WTC11 (cell line): ENCODE results near the gene SLIT1. TPM values are rescaled to one million over a fixed set of nuclear protein-coding genes. Genes with fewer than 3 reads are reported as not detected.

ENCODE experiments used
- ATAC-seq: fragments of 200-7000 bp; cut with Tn5 transposase; 2 replicates; pipeline ENCODE4 v1.10.0; 2021; ENCODE audit warnings: mild to moderate bottlenecking, moderate library complexity
- CTCF ChIA-PET: fragments of 300-600 bp; sonication (Branson Sonifier 250); formaldehyde crosslinking; loops from one replicate; lab custom pipeline; 2021; ENCODE audit warnings: antibody characterized with exemption; lab: Charles Lee
- POLR2A ChIA-PET: fragments of 350-600 bp; sonication (Branson Sonifier 250); formaldehyde crosslinking; loops from one replicate; lab custom pipeline; 2021; ENCODE audit warnings: antibody characterized with exemption; lab: Charles Lee
- DNase-seq: peaks from one replicate; pipeline ENCODE4 v3.0.0; 2021; ENCODE audit warnings: low spot score
- H3K27ac Mint-ChIP-seq: 2 replicates; pipeline ENCODE4 v1.8.0; 2021; ENCODE audit warnings: mixed read lengths
- H3K27me3 Mint-ChIP-seq: 2 replicates; pipeline ENCODE4 v1.8.0; 2021; ENCODE audit warnings: low read depth, mild to moderate bottlenecking, moderate library complexity, mixed read lengths
- H3K36me3 Mint-ChIP-seq: 2 replicates; pipeline ENCODE4 v1.8.0; 2021; ENCODE audit warnings: mixed read lengths
- H3K4me1 Mint-ChIP-seq: 2 replicates; pipeline ENCODE4 v1.8.0; 2022; ENCODE audit warnings: mixed read lengths
- H3K4me3 Mint-ChIP-seq: 2 replicates; pipeline ENCODE4 v1.8.0; 2021; ENCODE audit warnings: mild to moderate bottlenecking, moderate library complexity, mixed read lengths
- H3K9me3 Mint-ChIP-seq: 2 replicates; pipeline ENCODE4 v1.8.0; 2021; ENCODE audit warnings: mixed read lengths
- AR ChIP-seq: fragments of 250-450 bp; sonication (Bioruptor Pico); IDR thresholded peaks from 2 replicates; pipeline ENCODE4 v1.9.0; 2021; ENCODE audit warnings: mild to moderate bottlenecking
- CTCF ChIP-seq: fragments of 200-600 bp; IDR thresholded peaks from 2 replicates; pipeline ENCODE4 v1.8.0; 2022; ENCODE audit warnings: antibody characterized with exemption
- EMX1 ChIP-seq: fragments of 250-450 bp; sonication (Bioruptor Pico); IDR thresholded peaks from 2 replicates; pipeline ENCODE4 v1.8.0; 2021; ENCODE audit warnings: mild to moderate bottlenecking
- FOXK1 ChIP-seq: sonication (generic); formaldehyde crosslinking; IDR thresholded peaks from 2 replicates; pipeline ENCODE4 v1.8.0; 2022; ENCODE audit warnings: mild to moderate bottlenecking, moderate library complexity, missing genetic modification reagents
- GTF2I ChIP-seq: fragments of 250-450 bp; sonication (Bioruptor Pico); conservative IDR thresholded peaks from 2 replicates; pipeline ENCODE4 v1.4.0; 2021; ENCODE audit warnings: mild to moderate bottlenecking
- HMGA2 ChIP-seq: fragments of 250-450 bp; sonication (Bioruptor Pico); IDR thresholded peaks from 2 replicates; pipeline ENCODE4 v1.4.0; 2021; ENCODE audit warnings: mild to moderate bottlenecking, moderate library complexity
- JUN ChIP-seq: sonication (generic); formaldehyde crosslinking; IDR thresholded peaks from 2 replicates; pipeline ENCODE4 v1.8.0; 2023; ENCODE audit warnings: mild to moderate bottlenecking, missing genetic modification reagents
- NFE2L1 ChIP-seq: sonication (generic); formaldehyde crosslinking; IDR thresholded peaks from 2 replicates; pipeline ENCODE4 v1.8.1; 2023; ENCODE audit warnings: missing genetic modification reagents
- NFYB ChIP-seq: sonication (generic); formaldehyde crosslinking; conservative IDR thresholded peaks from 2 replicates; pipeline ENCODE4 v1.8.0; 2022; ENCODE audit warnings: low read depth, missing genetic modification reagents
- NR1H2 ChIP-seq: sonication (generic); formaldehyde crosslinking; IDR thresholded peaks from 2 replicates; pipeline ENCODE4 v1.9.0; 2021; ENCODE audit warnings: mild to moderate bottlenecking, moderate library complexity, missing genetic modification reagents
- TCF7 ChIP-seq: sonication (generic); formaldehyde crosslinking; IDR thresholded peaks from 2 replicates; pipeline ENCODE4 v1.8.0; 2022; ENCODE audit warnings: mild to moderate bottlenecking, low read depth, missing genetic modification reagents, moderate library complexity
- USF1 ChIP-seq: sonication (generic); formaldehyde crosslinking; IDR thresholded peaks from 2 replicates; pipeline ENCODE4 v1.8.0; 2022; ENCODE audit warnings: mild to moderate bottlenecking, missing genetic modification reagents
- ZNF317 ChIP-seq: sonication (generic); formaldehyde crosslinking; IDR thresholded peaks from 2 replicates; pipeline ENCODE4 v1.8.1; 2023; ENCODE audit warnings: low read depth, mild to moderate bottlenecking, moderate library complexity, missing genetic modification reagents, borderline replicate concordance
- ZNF416 ChIP-seq: fragments of 250-450 bp; sonication (Bioruptor Pico); IDR thresholded peaks from 2 replicates; pipeline ENCODE4 v1.9.0; 2021; ENCODE audit warnings: mild to moderate bottlenecking, inconsistent platforms
- total RNA-seq: library from RNA; stranded (reverse); gene quantifications from 3 replicates; pipeline ENCODE4 v1.2.3, GENCODE V29; 2021
- TF ChIP-seq, protein P1 (sequence below): sonication (generic); formaldehyde crosslinking; conservative IDR thresholded peaks from 2 replicates; pipeline ENCODE4 v1.8.1; 2023; ENCODE audit warnings: mild to moderate bottlenecking, low read depth, missing genetic modification reagents, moderate library complexity

SLIT1 gene
- total RNA-seq, 1 experiment from 2014 or later = 1.6 TPM

- TF ChIP-seq CTCF = no peak
- no peak for TF ChIP-seq NFE2L1
- no peak for TF ChIP-seq NR1H2 (CRISPR knock-in tag)
Measured at GRCh38 chr10:97100657-97101056, 85.1 kb downstream of the SLIT1 start (continued).

GRCh38 chr10:97099868-97100267 is 85.9 kb downstream of the SLIT1 start:
- H3K4me3 Mint-ChIP-seq = no peak overlapping the region
- H3K36me3 Mint-ChIP-seq = no peaks in the 10 kb centered on the region
- H3K9me3 Mint-ChIP-seq = no peaks in the 10 kb centered on the region
- H3K27me3 Mint-ChIP-seq = no peaks in the 10 kb centered on the region
- ChIA-PET POLR2A (no interaction called here), CTCF (interaction anchor here (1.0 kb wide), 1 partner anchor 27 kb away, joined by 4 read pairs; no protein-coding TSS in a partner anchor)
- H3K27ac Mint-ChIP-seq = no peak overlapping the region
- ATAC-seq = no peak
- DNase-seq = no peak
- TF ChIP-seq GTF2I (CRISPR knock-in tag) = no peak
- no peak for TF ChIP-seq TCF7
- TF ChIP-seq AR (CRISPR knock-in tag) = no peak
- TF ChIP-seq, protein P1, sequence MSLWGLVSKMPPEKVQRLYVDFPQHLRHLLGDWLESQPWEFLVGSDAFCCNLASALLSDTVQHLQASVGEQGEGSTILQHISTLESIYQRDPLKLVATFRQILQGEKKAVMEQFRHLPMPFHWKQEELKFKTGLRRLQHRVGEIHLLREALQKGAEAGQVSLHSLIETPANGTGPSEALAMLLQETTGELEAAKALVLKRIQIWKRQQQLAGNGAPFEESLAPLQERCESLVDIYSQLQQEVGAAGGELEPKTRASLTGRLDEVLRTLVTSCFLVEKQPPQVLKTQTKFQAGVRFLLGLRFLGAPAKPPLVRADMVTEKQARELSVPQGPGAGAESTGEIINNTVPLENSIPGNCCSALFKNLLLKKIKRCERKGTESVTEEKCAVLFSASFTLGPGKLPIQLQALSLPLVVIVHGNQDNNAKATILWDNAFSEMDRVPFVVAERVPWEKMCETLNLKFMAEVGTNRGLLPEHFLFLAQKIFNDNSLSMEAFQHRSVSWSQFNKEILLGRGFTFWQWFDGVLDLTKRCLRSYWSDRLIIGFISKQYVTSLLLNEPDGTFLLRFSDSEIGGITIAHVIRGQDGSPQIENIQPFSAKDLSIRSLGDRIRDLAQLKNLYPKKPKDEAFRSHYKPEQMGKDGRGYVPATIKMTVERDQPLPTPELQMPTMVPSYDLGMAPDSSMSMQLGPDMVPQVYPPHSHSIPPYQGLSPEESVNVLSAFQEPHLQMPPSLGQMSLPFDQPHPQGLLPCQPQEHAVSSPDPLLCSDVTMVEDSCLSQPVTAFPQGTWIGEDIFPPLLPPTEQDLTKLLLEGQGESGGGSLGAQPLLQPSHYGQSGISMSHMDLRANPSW (CRISPR knock-in tag) = no peak
- no peak for TF ChIP-seq JUN (CRISPR knock-in tag)
- no peak for TF ChIP-seq EMX1
- no peak for TF ChIP-seq ZNF416 (CRISPR knock-in tag)
- no peak for TF ChIP-seq ZNF317 (CRISPR knock-in tag)
- H3K4me1 Mint-ChIP-seq = peaks cover 36% of the 10 kb centered on the region

GRCh38 chr10:97099089-97099488 is 86.7 kb downstream of the SLIT1 start:
- H3K4me3 Mint-ChIP-seq = no peak overlapping the region
- ChIA-PET POLR2A (interaction anchor here (0.6 kb wide), 1 partner anchor 78 kb away, joined by 3 read pairs; no protein-coding TSS in a partner anchor), CTCF (interaction anchor here (0.6 to 1.0 kb wide), 2 partner anchors 26 to 104 kb away, joined by 3 to 4 read pairs; no protein-coding TSS in a partner anchor)
- TF ChIP-seq HMGA2 (CRISPR knock-in tag) (no peak), FOXK1 (CRISPR knock-in tag) (no peak), NFYB (CRISPR knock-in tag) (no peak)
- H3K27ac Mint-ChIP-seq = no peak overlapping the region
- no peak for DNase-seq
- peaks cover 36% of the 10 kb centered on the region for H3K4me1 Mint-ChIP-seq
- H3K9me3 Mint-ChIP-seq = no peaks in the 10 kb centered on the region
- H3K27me3 Mint-ChIP-seq = no peaks in the 10 kb centered on the region
- no peaks in the 10 kb centered on the region for H3K36me3 Mint-ChIP-seq
- no peak for ATAC-seq

GRCh38 chr10:97097084-97097433 is 88.7 kb downstream of the SLIT1 start:
- Mint-ChIP-seq H3K9me3 (no peaks in the 10 kb centered on the region), H3K4me3 (no peak overlapping the region), H3K27ac (peak overlapping the region; percentile 63; the same call in 1 of the 2 replicates), H3K4me1 (peaks cover 27% of the 10 kb centered on the region), H3K36me3 (no peaks in the 10 kb centered on the region), H3K27me3 (no peaks in the 10 kb centered on the region; the same call in 1 of the 2 replicates)
- DNase-seq (no peak), ATAC-seq (no peak)
- CTCF ChIA-PET = interaction anchor here (0.6 to 2.8 kb wide), 5 partner anchors 15 to 113 kb away, joined by 3 to 16 read pairs (median 6); no protein-coding TSS in a partner anchor
- POLR2A ChIA-PET = no interaction called here
- TF ChIP-seq USF1 (CRISPR knock-in tag) = no peak
- TF ChIP-seq, all 79 proteins: peak for 0
